Stimulated activated CD4-positive, alpha-beta T cell treated with anti-CD3 and anti-CD28 coated beads, Interleukin-12 subunit alpha, Interleukin-12 subunit beta, amount 100 ng/mL, for 24 hours (primary cell): Measurements from ENCODE around the gene STAB1.
"Not testable (repeated sequence)": the region's sequence is repeated elsewhere in the genome, so short reads cannot be mapped to it uniquely, and the experiment has no call there.

Experiments
- DNase-seq, 2 experiments: peaks; one replicate each; pipeline ENCODE4 v3.0.0-alpha.2; 2020; ENCODE audit warnings: low read depth in 2 of 2

STAB1 gene

GRCh38 chr3:52524258-52524751 is 29.2 kb downstream of the STAB1 start:
- no peak for DNase-seq

GRCh38 chr3:52524752-52525679 is 29.9 kb downstream of the STAB1 start:
- DNase-seq = no peak

- no peak for DNase-seq
These were observed 30.8 kb downstream of the STAB1 start for GRCh38 chr3:52525680-52526561.

GRCh38 chr3:52526671-52527038 is 31.5 kb downstream of the STAB1 start:
- not testable (repeated sequence) for DNase-seq

GRCh38 chr3:52527039-52527731 is 32.0 kb downstream of the STAB1 start:
- DNase-seq = no peak

- DNase-seq = no peak
These were observed 32.8 kb downstream of the STAB1 start for GRCh38 chr3:52527732-52528585.

- DNase-seq = no peak
These were observed 33.6 kb downstream of the STAB1 start for GRCh38 chr3:52528586-52529375.

- DNase-seq = no peak
These were observed 34.5 kb downstream of the STAB1 start for GRCh38 chr3:52529376-52530333.

- no peak for DNase-seq
These were observed 36.0 kb downstream of the STAB1 start for GRCh38 chr3:52530918-52531826.

- no peak for DNase-seq
These were observed 36.9 kb downstream of the STAB1 start for GRCh38 chr3:52531860-52532516.

GRCh38 chr3:52532517-52532837 is 37.3 kb downstream of the STAB1 start:
- DNase-seq = no peak

- DNase-seq = peak in 1 of 2 experiments; percentile 11
These were observed 37.9 kb downstream of the STAB1 start for GRCh38 chr3:52532838-52533622.

- DNase-seq = peak; percentile 39 to 59
These were observed 38.6 kb downstream of the STAB1 start, which contains the start of gene NT5DC2 for GRCh38 chr3:52533623-52534280. Gene NT5DC2 (minus strand): TSS chr3:52533857. CDS start chr3:52533737, 120 bp downstream.

- no peak for DNase-seq
These were observed 39.4 kb downstream of the STAB1 start for GRCh38 chr3:52534281-52535183.
